Muscle of back (tissue), 11 donors: ENCODE data around the gene MMAB. TPM values are rescaled to one million over a fixed set of nuclear protein-coding genes. Genes with fewer than 3 reads are reported as not detected.
"Not testable (repeated sequence)": the region's sequence is repeated elsewhere in the genome, so short reads cannot be mapped to it uniquely, and the experiment has no call there.

Experiments
- DNase-seq, 3 donors: peaks; one replicate each; pipeline versions ENCODE4 v3.0.0 to v3.0.0-alpha.2; 2013
- polyA plus RNA-seq, 10 donors: library from polyadenylated mRNA; unstranded; fragments of 120-200 nt; gene quantifications; one replicate each; pipeline ENCODE4 v1.2.1, GENCODE V29; 2013; ENCODE audit not compliant: insufficient read length in 10 of 10

MMAB gene
- polyA plus RNA-seq, 10 donors, result 17.7 to 32.5 (median 25.1) TPM

GRCh38 chr12:109605016-109605415 lies 31.7 kb upstream of the MMAB start:
- DNase-seq, result peak in 1 of 3 donors; percentile 39

- DNase-seq, result no peak
These were observed 30.9 kb upstream of the MMAB start for GRCh38 chr12:109604132-109604585.

- not testable (repeated sequence) for DNase-seq
These were observed 28.8 kb upstream of the MMAB start for GRCh38 chr12:109602132-109602531.

- no peak for DNase-seq
These were observed 28.3 kb upstream of the MMAB start for GRCh38 chr12:109601557-109601956.

GRCh38 chr12:109600995-109601394 lies 27.7 kb upstream of the MMAB start:
- DNase-seq, result no peak

- no peak for DNase-seq
These were observed 27.2 kb upstream of the MMAB start for GRCh38 chr12:109600481-109600880.

GRCh38 chr12:109599087-109599486 lies 25.8 kb upstream of the MMAB start:
- DNase-seq, result no peak

- DNase-seq, result no peak
These were observed 25.1 kb upstream of the MMAB start for GRCh38 chr12:109598428-109598854.

GRCh38 chr12:109597795-109598427 lies 24.6 kb upstream of the MMAB start:
- peak; percentile 79 to 92 (median 88) for DNase-seq

- no peak for DNase-seq
These were observed 24.1 kb upstream of the MMAB start for GRCh38 chr12:109597414-109597794.

- DNase-seq, result no peak
These were observed 23.3 kb upstream of the MMAB start for GRCh38 chr12:109596418-109597244.

GRCh38 chr12:109595321-109595902 lies 22.1 kb upstream of the MMAB start:
- no peak for DNase-seq

- DNase-seq, result no peak
These were observed 21.4 kb upstream of the MMAB start for GRCh38 chr12:109594556-109595317.

GRCh38 chr12:109592905-109593272 lies 19.6 kb upstream of the MMAB start:
- DNase-seq, result peak in 1 of 3 donors; percentile 44

GRCh38 chr12:109592195-109592904 lies 19.0 kb upstream of the MMAB start:
- DNase-seq, result no peak

- no peak for DNase-seq
These were observed 17.7 kb upstream of the MMAB start for GRCh38 chr12:109591041-109591440.

- DNase-seq, result no peak
These were observed 17.3 kb upstream of the MMAB start for GRCh38 chr12:109590566-109590965.

- DNase-seq, result no peak
These were observed 16.5 kb upstream of the MMAB start for GRCh38 chr12:109589691-109590245.

GRCh38 chr12:109589240-109589590 lies 15.9 kb upstream of the MMAB start:
- DNase-seq, result no peak

- DNase-seq, result no peak
These were observed 15.3 kb upstream of the MMAB start for GRCh38 chr12:109588461-109589239.
